ENCODE data around the gene CDCA4.
A peak's percentile ranks its signal among the peaks of the same experiment; 100 is the strongest.

CDCA4 gene

DNA sequence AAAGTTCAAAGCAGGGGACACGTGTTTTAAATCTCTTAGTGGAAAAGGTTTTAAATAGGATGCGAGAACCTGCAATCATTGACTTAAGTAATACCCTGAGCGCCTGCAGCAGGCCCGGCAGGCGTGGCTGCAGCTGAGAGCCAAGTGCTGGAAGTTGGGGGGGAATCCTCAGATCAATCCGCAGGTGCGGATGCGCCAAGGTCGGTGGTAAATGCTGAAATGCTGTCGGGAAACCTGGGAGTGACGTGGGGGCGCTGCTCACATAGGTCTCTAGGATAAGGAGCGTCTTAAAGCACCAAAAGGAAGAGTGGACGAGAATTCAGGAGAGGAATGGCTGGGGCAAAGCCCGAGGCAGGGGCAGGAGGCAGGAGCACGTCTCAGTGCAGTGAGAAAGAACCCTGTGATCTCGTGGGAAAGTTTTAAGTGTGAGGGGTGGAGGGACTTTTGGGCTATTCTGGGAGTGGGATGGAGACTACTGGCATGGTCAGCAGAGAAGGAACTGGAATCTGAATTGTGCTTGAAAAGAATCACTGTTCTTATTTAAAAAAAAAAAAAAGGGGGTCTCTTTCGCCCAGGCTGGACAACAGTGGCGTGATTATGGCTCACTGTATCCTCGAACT, 883 bp upstream of the CDCA4 start:
- no peaks in the 10 kb centered on the region for H3K9me3 ChIP-seq (ENCODE audit: control insufficient read depth, insufficient read depth, low read depth, low read length)
- H3K4me1 ChIP-seq (ENCODE audit: control insufficient read depth, insufficient read depth, low read length): peaks cover 16% of the 10 kb centered on the region
- peaks cover 5% of the 10 kb centered on the region; the same call in 1 of the 2 replicates for H3K36me3 ChIP-seq (ENCODE audit: control insufficient read depth, insufficient read depth, low read length)
- peak overlapping the region; percentile 73 for H3K27ac ChIP-seq (ENCODE audit: low read depth, low read length)
- peak overlapping the region; percentile 65 for H3K4me3 ChIP-seq (ENCODE audit: low read depth, low read length)
- H3K27me3 ChIP-seq (ENCODE audit: control insufficient read depth, insufficient read depth, low read length): no peaks in the 10 kb centered on the region
- H3K9ac ChIP-seq (ENCODE audit: low read length): peak overlapping the region; percentile 84

DNA sequence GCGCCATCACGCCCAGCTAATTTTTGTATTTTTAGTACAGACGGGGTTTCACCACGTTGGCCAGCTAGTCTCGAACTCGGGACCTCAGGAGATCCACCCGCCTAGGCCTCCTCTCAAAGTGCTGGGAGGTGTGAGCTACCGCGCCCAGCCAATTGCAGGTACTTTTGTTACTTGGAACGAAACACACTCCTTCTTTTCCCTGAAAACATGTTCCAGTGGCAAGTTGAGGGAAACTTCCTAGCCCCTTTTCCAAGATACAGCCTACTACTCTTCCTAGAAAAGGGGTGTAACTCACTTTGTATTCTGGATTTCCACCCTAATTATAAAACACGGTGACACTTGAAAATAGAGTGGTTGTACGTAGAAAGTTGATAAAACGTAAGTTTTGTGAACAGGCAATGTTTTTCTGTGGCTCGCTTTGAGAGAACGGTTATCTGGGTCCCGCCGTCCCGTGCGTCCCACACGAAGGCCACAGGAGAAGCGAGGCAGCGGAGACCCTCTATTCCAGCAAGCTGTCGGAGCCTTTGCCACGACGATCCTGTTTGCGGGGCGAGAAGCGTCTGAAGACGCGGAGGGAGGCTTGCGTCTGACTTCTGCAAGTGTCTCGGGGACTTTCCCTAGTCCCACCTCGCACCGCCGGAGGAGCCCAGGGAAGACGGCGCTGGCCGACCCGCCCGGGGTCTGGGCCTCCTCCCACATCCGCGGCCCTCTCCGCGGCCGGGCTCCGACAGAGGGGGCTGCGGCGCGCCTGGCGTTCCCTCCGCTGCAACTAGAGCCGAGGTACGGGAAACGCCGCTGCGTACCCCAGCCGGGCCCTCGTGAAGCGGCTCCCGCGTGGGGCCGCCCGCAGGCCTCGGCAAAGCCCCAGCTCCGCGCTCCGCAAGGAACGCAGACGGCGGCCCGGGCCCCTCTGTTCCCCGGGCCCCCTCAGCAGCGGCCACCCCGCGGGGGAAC, 745 bp downstream of the CDCA4 start:
- no peaks in the 10 kb centered on the region for H3K9me3 ChIP-seq (ENCODE audit: control insufficient read depth, insufficient read depth, low read depth, low read length)
- H3K4me3 ChIP-seq (ENCODE audit: low read depth, low read length): peak overlapping the region; percentile 97
- H3K4me1 ChIP-seq (ENCODE audit: control insufficient read depth, insufficient read depth, low read length): peaks cover 31% of the 10 kb centered on the region
- H3K27me3 ChIP-seq (ENCODE audit: control insufficient read depth, insufficient read depth, low read length): no peaks in the 10 kb centered on the region
- peak overlapping the region; percentile 77; the same call in 1 of the 2 replicates for H3K27ac ChIP-seq (ENCODE audit: low read depth, low read length)
- peak overlapping the region; percentile 96 for H3K9ac ChIP-seq (ENCODE audit: low read length)
- peaks cover 11% of the 10 kb centered on the region; the same call in 1 of the 2 replicates for H3K36me3 ChIP-seq (ENCODE audit: control insufficient read depth, insufficient read depth, low read length)

DNA sequence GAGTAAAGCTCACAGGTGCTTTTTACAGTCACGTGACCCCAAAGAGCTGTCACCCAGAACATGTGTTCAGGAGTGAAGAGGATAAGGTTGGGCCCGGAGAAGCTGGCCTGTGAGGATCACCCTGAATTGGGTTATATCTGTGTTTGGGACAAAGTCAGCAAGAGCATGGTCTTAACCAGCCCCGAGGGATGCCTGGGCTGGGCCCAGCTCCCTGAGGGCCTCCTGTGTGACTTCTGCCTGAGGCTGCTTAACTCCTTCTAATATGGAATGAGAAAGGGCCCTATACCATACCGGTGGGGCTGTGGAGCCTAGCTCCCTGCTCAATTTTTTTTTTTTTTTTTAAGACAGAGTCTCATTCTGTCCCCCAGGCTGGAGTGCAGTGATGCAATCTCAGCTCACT, 2.5 kb downstream of the CDCA4 start:
- Histone ChIP-seq H3K4me1 (ENCODE audit: control insufficient read depth, insufficient read depth, low read length) (peaks cover 37% of the 10 kb centered on the region), H3K27me3 (ENCODE audit: control insufficient read depth, insufficient read depth, low read length) (no peaks in the 10 kb centered on the region), H3K9me3 (ENCODE audit: control insufficient read depth, insufficient read depth, low read depth, low read length) (no peaks in the 10 kb centered on the region), H3K36me3 (ENCODE audit: control insufficient read depth, insufficient read depth, low read length) (peaks cover 11% of the 10 kb centered on the region; the same call in 1 of the 2 replicates), H3K27ac (ENCODE audit: low read depth, low read length) (no peak overlapping the region), H3K9ac (ENCODE audit: low read length) (no peak overlapping the region), H3K4me3 (ENCODE audit: low read depth, low read length) (no peak overlapping the region)

DNA sequence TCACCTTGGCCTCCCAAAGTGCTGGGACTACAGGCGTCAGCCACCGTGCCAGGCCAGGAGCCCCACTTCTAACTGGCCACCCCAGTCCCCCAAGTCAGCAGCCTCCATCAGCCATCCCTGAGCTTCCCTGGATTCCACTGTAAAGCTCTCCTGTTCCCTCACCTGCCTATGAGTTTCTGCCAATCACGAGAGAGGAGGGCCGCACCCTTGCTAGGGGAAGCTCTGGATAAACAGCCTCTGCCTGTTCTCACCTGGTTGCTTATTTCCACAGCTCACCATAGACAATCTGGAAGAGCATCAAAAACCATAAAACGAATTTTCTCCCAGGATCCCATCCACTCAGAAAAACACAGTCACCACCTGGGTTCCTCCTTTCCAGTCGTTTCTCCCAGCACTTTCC, 5.0 kb downstream of the CDCA4 start:
- no peak overlapping the region for H3K4me3 ChIP-seq (ENCODE audit: low read depth, low read length)
- no peaks in the 10 kb centered on the region for H3K9me3 ChIP-seq (ENCODE audit: control insufficient read depth, insufficient read depth, low read depth, low read length)
- no peak overlapping the region for H3K9ac ChIP-seq (ENCODE audit: low read length)
- peaks cover 37% of the 10 kb centered on the region for H3K4me1 ChIP-seq (ENCODE audit: control insufficient read depth, insufficient read depth, low read length)
- no peaks in the 10 kb centered on the region for H3K27me3 ChIP-seq (ENCODE audit: control insufficient read depth, insufficient read depth, low read length)
- H3K36me3 ChIP-seq (ENCODE audit: control insufficient read depth, insufficient read depth, low read length): peaks cover 32% of the 10 kb centered on the region
- H3K27ac ChIP-seq (ENCODE audit: low read depth, low read length): no peak overlapping the region

DNA sequence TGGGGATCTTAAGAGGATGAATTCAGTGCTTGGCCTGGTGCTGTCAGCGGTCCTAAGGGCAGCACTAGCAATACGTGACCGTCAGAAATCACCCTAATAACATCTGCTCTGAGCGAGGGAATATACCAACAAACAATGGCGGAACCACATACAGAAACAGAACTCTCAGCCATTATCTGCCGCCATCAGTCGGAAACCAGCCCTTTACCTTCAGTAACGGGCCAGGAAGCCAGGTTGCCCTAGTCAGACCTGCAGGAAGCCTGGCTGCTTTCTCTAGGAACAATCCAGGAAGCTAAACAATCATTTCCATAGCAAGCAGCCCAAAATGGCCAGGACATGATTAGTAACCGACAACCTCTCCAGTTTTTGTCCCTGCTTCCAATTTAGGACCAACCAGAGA, 5.6 kb downstream of the CDCA4 start:
- H3K27me3 ChIP-seq (ENCODE audit: control insufficient read depth, insufficient read depth, low read length): no peaks in the 10 kb centered on the region
- H3K27ac ChIP-seq (ENCODE audit: low read depth, low read length): no peak overlapping the region
- H3K9me3 ChIP-seq (ENCODE audit: control insufficient read depth, insufficient read depth, low read depth, low read length): no peaks in the 10 kb centered on the region
- peaks cover 38% of the 10 kb centered on the region for H3K36me3 ChIP-seq (ENCODE audit: control insufficient read depth, insufficient read depth, low read length)
- no peak overlapping the region for H3K9ac ChIP-seq (ENCODE audit: low read length)
- H3K4me3 ChIP-seq (ENCODE audit: low read depth, low read length): no peak overlapping the region
- H3K4me1 ChIP-seq (ENCODE audit: control insufficient read depth, insufficient read depth, low read length): peaks cover 37% of the 10 kb centered on the region

DNA sequence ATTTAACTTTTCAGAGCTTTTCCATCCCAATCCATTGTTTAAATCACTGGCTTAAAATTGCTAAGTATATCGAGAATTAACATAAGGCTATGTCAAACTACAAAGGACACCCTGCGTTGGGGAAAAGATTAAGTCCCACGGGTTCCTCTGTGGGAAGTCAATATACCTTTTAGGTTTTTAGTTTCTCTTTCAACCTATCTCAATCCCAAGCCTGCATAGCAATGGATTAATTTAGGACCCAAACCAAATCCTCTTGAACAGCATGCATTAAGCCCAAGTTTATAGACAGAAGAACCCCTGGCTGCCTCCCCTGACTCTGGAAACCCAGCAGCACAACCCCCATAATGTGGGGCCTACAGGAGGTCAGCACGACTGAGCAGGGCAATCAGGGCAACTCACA, 6.3 kb downstream of the CDCA4 start:
- no peak overlapping the region for H3K27ac ChIP-seq (ENCODE audit: low read depth, low read length)
- H3K9me3 ChIP-seq (ENCODE audit: control insufficient read depth, insufficient read depth, low read depth, low read length): no peaks in the 10 kb centered on the region
- no peak overlapping the region for H3K9ac ChIP-seq (ENCODE audit: low read length)
- no peaks in the 10 kb centered on the region for H3K27me3 ChIP-seq (ENCODE audit: control insufficient read depth, insufficient read depth, low read length)
- H3K4me1 ChIP-seq (ENCODE audit: control insufficient read depth, insufficient read depth, low read length): peaks cover 37% of the 10 kb centered on the region
- H3K36me3 ChIP-seq (ENCODE audit: control insufficient read depth, insufficient read depth, low read length): peaks cover 45% of the 10 kb centered on the region
- H3K4me3 ChIP-seq (ENCODE audit: low read depth, low read length): no peak overlapping the region

DNA sequence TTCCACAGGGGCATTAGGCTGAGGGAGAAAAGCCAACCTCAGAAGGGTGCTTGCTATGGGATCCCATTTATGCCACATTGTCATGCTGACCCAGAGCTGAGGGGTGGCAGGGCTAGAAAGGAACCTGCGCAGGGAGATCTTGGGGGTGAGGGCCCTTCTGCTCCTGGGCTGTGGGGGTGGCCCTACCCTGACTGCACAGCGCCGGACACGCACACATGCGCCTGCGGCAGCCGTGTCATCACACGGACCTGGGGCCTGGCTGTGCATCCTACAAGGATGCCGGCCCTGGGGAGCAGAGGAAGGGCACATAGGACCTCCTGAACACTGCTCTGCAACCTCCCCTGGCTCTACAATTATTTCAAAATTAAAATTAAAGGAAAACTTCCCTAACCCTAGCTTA, 6.9 kb downstream of the CDCA4 start:
- no peak overlapping the region for H3K4me3 ChIP-seq (ENCODE audit: low read depth, low read length)
- H3K4me1 ChIP-seq (ENCODE audit: control insufficient read depth, insufficient read depth, low read length): peaks cover 32% of the 10 kb centered on the region
- peaks cover 46% of the 10 kb centered on the region for H3K36me3 ChIP-seq (ENCODE audit: control insufficient read depth, insufficient read depth, low read length)
- H3K27ac ChIP-seq (ENCODE audit: low read depth, low read length): no peak overlapping the region
- no peaks in the 10 kb centered on the region for H3K27me3 ChIP-seq (ENCODE audit: control insufficient read depth, insufficient read depth, low read length)
- H3K9ac ChIP-seq (ENCODE audit: low read length): no peak overlapping the region
- H3K9me3 ChIP-seq (ENCODE audit: control insufficient read depth, insufficient read depth, low read depth, low read length): no peaks in the 10 kb centered on the region

DNA sequence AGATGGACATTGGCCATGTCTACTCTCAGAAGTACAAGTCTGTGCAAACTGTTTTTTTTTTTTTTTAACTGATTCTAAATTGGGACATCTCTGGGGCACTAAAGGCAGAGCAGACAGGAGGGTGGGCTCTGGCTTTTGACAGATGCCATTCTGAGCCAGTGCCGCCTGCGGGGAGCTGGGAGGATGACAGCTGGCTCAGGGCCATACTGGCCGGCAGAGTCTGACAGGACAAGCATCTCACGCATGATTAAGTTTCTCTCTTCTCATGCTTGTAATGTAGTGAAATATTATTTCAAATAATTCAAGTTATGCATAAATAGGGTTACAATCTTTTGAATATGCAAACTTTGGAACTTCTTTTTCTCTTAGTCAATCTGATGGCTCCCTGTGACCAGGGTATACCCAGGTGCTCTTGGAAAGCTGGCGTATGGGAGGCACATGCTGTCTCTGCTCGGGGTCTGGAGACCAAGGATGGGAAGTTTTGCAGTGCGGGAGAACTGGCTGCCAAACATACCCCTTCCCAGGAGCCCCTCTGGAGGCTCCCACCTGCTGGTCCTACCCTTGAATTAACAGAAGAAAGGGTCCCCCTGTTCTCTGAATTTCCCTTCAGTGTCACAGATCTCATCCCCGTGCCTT, 7.6 kb downstream of the CDCA4 start:
- Histone ChIP-seq H3K4me3 (ENCODE audit: low read depth, low read length) (no peak overlapping the region), H3K9ac (ENCODE audit: low read length) (no peak overlapping the region), H3K27ac (ENCODE audit: low read depth, low read length) (no peak overlapping the region), H3K27me3 (ENCODE audit: control insufficient read depth, insufficient read depth, low read length) (no peaks in the 10 kb centered on the region), H3K9me3 (ENCODE audit: control insufficient read depth, insufficient read depth, low read depth, low read length) (no peaks in the 10 kb centered on the region), H3K4me1 (ENCODE audit: control insufficient read depth, insufficient read depth, low read length) (peaks cover 27% of the 10 kb centered on the region), H3K36me3 (ENCODE audit: control insufficient read depth, insufficient read depth, low read length) (peaks cover 50% of the 10 kb centered on the region)

DNA sequence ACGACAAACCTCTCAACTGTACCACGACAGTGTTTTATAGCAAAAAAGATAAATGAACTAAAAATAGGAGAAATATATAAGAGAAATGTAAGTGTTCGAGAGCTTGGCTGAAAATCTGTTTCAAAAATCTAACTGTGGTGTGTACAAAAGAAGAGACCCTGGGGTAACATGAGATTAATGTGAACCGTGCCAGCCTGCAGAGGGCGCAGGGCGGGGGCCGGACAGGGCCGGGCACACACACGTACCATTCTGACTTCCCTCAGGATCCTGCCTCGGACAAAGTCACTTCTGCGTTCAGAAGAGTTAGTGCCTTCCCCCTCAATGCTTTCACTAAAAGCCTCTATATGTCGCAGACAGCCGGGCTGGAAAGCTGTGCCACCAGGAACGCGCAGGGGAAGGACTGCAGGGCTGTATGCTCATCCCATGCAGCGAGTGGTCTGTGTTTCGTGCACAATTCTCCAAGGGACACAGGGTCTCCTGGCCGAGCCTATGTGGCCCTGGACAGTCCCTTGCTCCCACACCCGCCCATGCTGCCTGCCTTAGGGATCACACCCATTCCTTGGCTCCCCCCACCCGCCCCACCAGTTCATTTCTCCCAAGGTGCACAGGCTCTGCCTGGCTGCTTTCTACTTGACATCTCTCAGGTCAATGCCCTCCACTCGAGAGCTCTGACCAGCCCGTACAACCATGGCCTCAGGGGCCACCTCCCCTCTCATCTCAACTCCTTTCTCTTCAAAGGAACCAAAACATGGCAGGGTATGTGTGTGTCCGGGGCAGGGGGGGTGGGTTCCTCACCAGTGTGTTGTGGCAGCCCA, 8.5 kb downstream of the CDCA4 start:
- H3K4me3 ChIP-seq (ENCODE audit: low read depth, low read length): no peak overlapping the region
- H3K27me3 ChIP-seq (ENCODE audit: control insufficient read depth, insufficient read depth, low read length): no peaks in the 10 kb centered on the region
- no peaks in the 10 kb centered on the region for H3K9me3 ChIP-seq (ENCODE audit: control insufficient read depth, insufficient read depth, low read depth, low read length)
- peaks cover 22% of the 10 kb centered on the region for H3K4me1 ChIP-seq (ENCODE audit: control insufficient read depth, insufficient read depth, low read length)
- H3K9ac ChIP-seq (ENCODE audit: low read length): no peak overlapping the region
- H3K27ac ChIP-seq (ENCODE audit: low read depth, low read length): no peak overlapping the region
- peaks cover 57% of the 10 kb centered on the region for H3K36me3 ChIP-seq (ENCODE audit: control insufficient read depth, insufficient read depth, low read length)

DNA sequence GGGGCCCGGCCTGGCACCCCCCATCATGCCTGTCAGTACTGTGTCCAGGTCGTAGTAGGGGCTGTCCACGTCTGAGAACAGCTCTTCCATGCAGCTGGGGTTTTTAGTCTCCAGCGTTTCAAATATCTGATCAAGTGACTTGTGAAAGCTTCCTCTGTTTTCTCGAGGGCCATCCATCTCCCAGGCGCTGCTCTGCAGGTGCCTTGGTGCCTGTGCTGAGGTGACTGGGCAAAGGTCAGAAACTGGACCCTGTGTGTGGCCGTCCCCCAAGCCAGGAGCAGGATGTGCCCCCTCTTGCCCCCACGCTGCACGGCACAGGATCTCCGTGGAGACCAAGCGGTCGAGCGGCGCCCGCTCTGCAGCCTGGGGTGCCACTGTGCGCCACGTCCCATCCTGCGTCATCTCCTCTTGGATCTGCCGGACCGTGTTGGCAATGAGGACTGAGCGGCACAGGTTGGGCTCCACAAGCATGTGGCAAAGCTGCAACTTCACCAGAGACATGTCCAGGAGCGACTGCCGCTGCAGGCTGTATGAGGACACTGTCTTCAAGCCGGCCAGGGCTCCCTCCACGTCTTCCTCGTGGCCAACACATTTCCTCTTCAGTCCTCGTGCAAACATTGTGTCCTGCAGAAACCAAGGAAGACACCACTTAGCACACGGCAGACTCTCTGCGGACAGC, 9.4 kb downstream of the CDCA4 start:
- Histone ChIP-seq H3K27ac (ENCODE audit: low read depth, low read length) (no peak overlapping the region), H3K36me3 (ENCODE audit: control insufficient read depth, insufficient read depth, low read length) (peaks cover 63% of the 10 kb centered on the region)

More for the DNA sequence above, 9.4 kb downstream of the CDCA4 start:
- Histone ChIP-seq H3K9me3 (ENCODE audit: control insufficient read depth, insufficient read depth, low read depth, low read length) (no peaks in the 10 kb centered on the region), H3K27me3 (ENCODE audit: control insufficient read depth, insufficient read depth, low read length) (no peaks in the 10 kb centered on the region), H3K4me3 (ENCODE audit: low read depth, low read length) (no peak overlapping the region), H3K4me1 (ENCODE audit: control insufficient read depth, insufficient read depth, low read length) (peaks cover 18% of the 10 kb centered on the region), H3K9ac (ENCODE audit: low read length) (no peak overlapping the region)
